SK-N-SH (cell line): ENCODE data around the gene IL2RG. TPM values are rescaled to one million over a fixed set of nuclear protein-coding genes. Genes with fewer than 3 reads are reported as not detected.

ENCODE experiments used
- CTCF ChIA-PET: fragments of 300-600, 350-600 bp; formaldehyde crosslinking; extraction: SDS; loops from one replicate; lab custom pipeline; 2021; lab: Yijun Ruan, JAX
- POLR2A ChIA-PET: fragments of 350-600 bp; sonication (Branson Sonifier 250); formaldehyde crosslinking; extraction: SDS; loops from one replicate; lab custom pipeline; 2020; ENCODE audit warnings: antibody characterized with exemption, inconsistent platforms; lab: Yijun Ruan, JAX
- DNase-seq: peaks from one replicate; pipeline ENCODE4 v3.0.0; 2012
- H2AFZ ChIP-seq: fragments of 200-600 bp; sonication (generic); 2 replicates; pipeline ENCODE4 v1.8.1; 2016; ENCODE audit warnings: antibody characterized with exemption, mild to moderate bottlenecking, low read depth
- H3F3A ChIP-seq: fragments of 200-600 bp; sonication (generic); replicated peaks from 2 replicates; pipeline ENCODE3; 2016; ENCODE audit warnings: antibody characterized with exemption, mild to moderate bottlenecking; ENCODE audit not compliant: insufficient read depth
- H3K27ac ChIP-seq, 2 experiments: fragments of 200-500 bp in 1 of 2; fragments of 200-600 bp in 1 of 2; sonication (Bioruptor generic) in 1 of 2; sonication (generic), shearing (Covaris generic) in 1 of 2; 2 replicates each; pipeline versions ENCODE4 v1.5.1 to v1.6.1; 2014 to 2016; ENCODE audit warnings: low read depth in 2 of 2, inconsistent platforms in 1 of 2, low read length in 1 of 2, mild to moderate bottlenecking in 1 of 2, mixed read lengths in 1 of 2
- H3K27me3 ChIP-seq: fragments of 200-600 bp; sonication (generic), shearing (Covaris generic); 2 replicates; pipeline ENCODE4 v1.6.1; 2016; ENCODE audit warnings: mixed run types; ENCODE audit not compliant: insufficient read depth
- H3K36me3 ChIP-seq, 2 experiments: fragments of 200-500 bp in 1 of 2; fragments of 200-600 bp in 1 of 2; sonication (Bioruptor generic) in 1 of 2; sonication (generic) in 1 of 2; replicated peaks in 1 of 2; 2 replicates each; pipeline versions ENCODE3 to v1.5.1; 2014 to 2016; ENCODE audit warnings: low read length in 1 of 2, mild to moderate bottlenecking in 1 of 2; ENCODE audit not compliant: insufficient read depth in 2 of 2, control insufficient read depth in 1 of 2
- H3K4me1 ChIP-seq, 2 experiments: fragments of 200-500 bp in 1 of 2; fragments of 200-600 bp in 1 of 2; sonication (Bioruptor generic) in 1 of 2; sonication (generic), shearing (Covaris generic) in 1 of 2; 2 replicates each; pipeline versions ENCODE4 v1.5.1 to v1.6.1; 2014 to 2016; ENCODE audit warnings: low read depth in 1 of 2, low read length in 1 of 2, mixed run types in 1 of 2; ENCODE audit not compliant: insufficient read depth in 2 of 2, control insufficient read depth in 1 of 2
- H3K4me2 ChIP-seq: fragments of 200-600 bp; sonication (generic), shearing (Covaris generic); 2 replicates; pipeline ENCODE4 v1.6.1; 2017; ENCODE audit warnings: mixed run types
- H3K4me3 ChIP-seq, 2 experiments: fragments of 200-500 bp in 1 of 2; fragments of 200-600 bp in 1 of 2; sonication (Bioruptor generic) in 1 of 2; sonication (generic), shearing (Covaris generic) in 1 of 2; 2 replicates each; pipeline versions ENCODE4 v1.5.1 to v1.8.1; 2014 to 2016; ENCODE audit warnings: low read depth in 2 of 2, inconsistent platforms in 1 of 2, low read length in 1 of 2, mild to moderate bottlenecking in 1 of 2, mixed read lengths in 1 of 2, moderate library complexity in 1 of 2
- H3K79me2 ChIP-seq: fragments of 200-600 bp; sonication (generic); 2 replicates; pipeline ENCODE4 v1.8.1; 2017; ENCODE audit warnings: mild to moderate bottlenecking; ENCODE audit not compliant: insufficient read depth
- H3K9ac ChIP-seq: fragments of 200-600 bp; sonication (generic); 2 replicates; pipeline ENCODE4 v1.6.1; 2017; ENCODE audit warnings: mixed run types
- H3K9me2 ChIP-seq: fragments of 200-600 bp; sonication (generic); 2 replicates; pipeline ENCODE4 v1.6.1; 2017; ENCODE audit warnings: mixed run types
- H3K9me3 ChIP-seq: fragments of 200-600 bp; sonication (generic); 2 replicates; pipeline ENCODE4 v1.6.1; 2017; ENCODE audit warnings: mixed run types, mild to moderate bottlenecking, moderate library complexity
- H4K20me1 ChIP-seq: fragments of 200-600 bp; sonication (generic); 2 replicates; pipeline ENCODE4 v1.6.1; 2017; ENCODE audit warnings: mild to moderate bottlenecking, mixed run types; ENCODE audit not compliant: insufficient read depth
- CHD2 ChIP-seq: fragments of 150-350 bp; IDR thresholded peaks from 2 replicates; pipeline ENCODE4 v1.6.1; 2018; ENCODE audit warnings: low read length; ENCODE audit not compliant: partially characterized antibody
- CTCF ChIP-seq: fragments of 200-600 bp; sonication (generic); IDR thresholded peaks from 2 replicates; pipeline ENCODE4 v1.6.1; 2017; ENCODE audit warnings: antibody characterized with exemption, mild to moderate bottlenecking, moderate library complexity
- ELF1 ChIP-seq: IDR thresholded peaks from 2 replicates; pipeline ENCODE4 v1.4.0; 2012
- EP300 ChIP-seq, 2 experiments: IDR thresholded peaks; 2 replicates each; pipeline versions ENCODE4 v1.4.0 to v1.6.1; 2012; ENCODE audit warnings: borderline replicate concordance in 1 of 2, low read depth in 1 of 2, low read length in 1 of 2
- EZH2phosphoT487 ChIP-seq: fragments of 200-600 bp; sonication (generic); IDR thresholded peaks from 2 replicates; pipeline ENCODE4 v1.6.1; 2017; ENCODE audit warnings: low read depth, mixed run types, mild to moderate bottlenecking, antibody characterized with exemption, moderate library complexity, borderline replicate concordance
- FOXJ3 ChIP-seq: sonication (generic); formaldehyde crosslinking; IDR thresholded peaks from 2 replicates; pipeline ENCODE4 v1.5.1; 2020; ENCODE audit warnings: mild to moderate bottlenecking, missing genetic modification reagents
- FOXM1 ChIP-seq: IDR thresholded peaks from 2 replicates; pipeline ENCODE4 v1.4.0; 2012; ENCODE audit warnings: low read depth, mild to moderate bottlenecking
- GATA2 ChIP-seq: sonication (generic); formaldehyde crosslinking; IDR thresholded peaks from 2 replicates; pipeline ENCODE4 v1.5.0; 2020; ENCODE audit warnings: mild to moderate bottlenecking, missing genetic modification reagents
- IRF3 ChIP-seq: fragments of 150-350 bp; IDR thresholded peaks from 2 replicates; pipeline ENCODE4 v1.6.1; 2016; ENCODE audit warnings: mild to moderate bottlenecking, low read depth, low read length
- JUND ChIP-seq: IDR thresholded peaks from 2 replicates; pipeline ENCODE4 v1.4.0; 2012
- NFIC ChIP-seq: IDR thresholded peaks from 2 replicates; pipeline ENCODE4 v1.4.0; 2012; ENCODE audit warnings: borderline replicate concordance
- POLR2AphosphoS5 ChIP-seq: IDR thresholded peaks from 2 replicates; pipeline ENCODE4 v1.6.1; 2012; ENCODE audit warnings: low read depth, low read length
- RFX5 ChIP-seq: IDR thresholded peaks from 2 replicates; pipeline ENCODE4 v1.6.1; 2012; ENCODE audit warnings: mild to moderate bottlenecking, improper control_type of control experiment, low read length
- WGBS: methylation state at CpG from one replicate; pipeline ENCODE4 v1.1.6; 2017; ENCODE audit warnings: low lambda C conversion rate; 5-methylcytosine and 5-hydroxymethylcytosine counted together
- polyA plus RNA-seq, 3 experiments: library from polyadenylated mRNA; depleted of rRNA; stranded (reverse); fragments of >200 nt; gene quantifications; 2 replicates each; pipeline ENCODE4 v1.2.3, GENCODE V29; 2012
- small RNA-seq, 7 experiments: library from RNA; depleted of rRNA; stranded (forward); fragments of <200 nt; gene quantifications; one replicate each; pipeline ENCODE3, GENCODE V24; 2012

Gene IL2RG
- polyA plus RNA-seq, 1 of the 3 experiments (the other 2 are of a cell fraction) = not detected

GRCh38 chrX:71057848-71058530, 53.4 kb downstream of the IL2RG start:
- no peak overlapping the region for H3K27ac ChIP-seq
- no peaks in the 10 kb centered on the region for H3F3A ChIP-seq
- no peak overlapping the region for H2AFZ ChIP-seq
- no peak for DNase-seq
- H3K36me3 ChIP-seq = peaks cover 12 to 13% of the 10 kb centered on the region in 2 experiments
- CTCF ChIA-PET = no interaction called here
- H3K9me2 ChIP-seq = no peaks in the 10 kb centered on the region
- no peak for TF ChIP-seq GATA2
- TF ChIP-seq IRF3 = no peak
- TF ChIP-seq CTCF = no peak
- TF ChIP-seq EZH2phosphoT487 = no peak
- no peak for TF ChIP-seq FOXJ3
- TF ChIP-seq ELF1 = no peak
- TF ChIP-seq NFIC = no peak
- TF ChIP-seq CHD2 = no peak
- TF ChIP-seq JUND = no peak
- no peak for TF ChIP-seq FOXM1
- no peak for TF ChIP-seq POLR2AphosphoS5
- no peak for TF ChIP-seq RFX5
- no peak for TF ChIP-seq EP300 (IDR thresholded peaks at IDR 0.05; ENCODE audit: borderline replicate concordance in 1 of 2, low read depth in 1 of 2, low read length in 1 of 2)
- TF ChIP-seq, all 33 proteins: peak for 0
- Histone ChIP-seq H4K20me1 (no peaks in the 10 kb centered on the region), H3K4me1 (no peaks in the 10 kb centered on the region), H3K4me2 (no peak overlapping the region), H3K79me2 (0 out of 2 replicates have a peak, but pooled peaks cover 3% of the 10 kb centered on the region), H3K4me3 (no peak overlapping the region), H3K9ac (no peak overlapping the region), H3K27me3 (no peaks in the 10 kb centered on the region), H3K9me3 (no peaks in the 10 kb centered on the region)
- WGBS = 42% methylated on average over 3 of the region's 3 CpGs
- POLR2A ChIA-PET = no interaction called here

Small RNA genes within 50 kb of the gene (small RNA-seq; reads per million reads assigned to genes)
- gene CXorf65 = 0 to 4.5 (median 0) reads per million in 7 experiments

Other genes with a start within 250 kb of the IL2RG start
- not detected in 2 replicates for gene TEX11, start 202.9 kb downstream of the IL2RG start, polyA plus RNA-seq (2012; rRNA removed)
- not detected in 2 replicates for gene SLC7A3, start 180.5 kb downstream of the IL2RG start, polyA plus RNA-seq (2012; rRNA removed)
- gene SNX12, start 43.2 kb downstream of the IL2RG start, polyA plus RNA-seq (2012; rRNA removed) = 39.8 and 51.5 TPM in 2 replicates
- 1.9 TPM in 2 replicates for gene FOXO4, start 15.7 kb downstream of the IL2RG start, polyA plus RNA-seq (2012; rRNA removed)
- gene CXorf65, start 4.8 kb downstream of the IL2RG start, polyA plus RNA-seq (2012; rRNA removed) = not detected in 2 replicates
- 11.3 and 18.5 TPM in 2 replicates for gene MED12, start 7.0 kb upstream of the IL2RG start, polyA plus RNA-seq (2012; rRNA removed)
- gene NLGN3, start 33.3 kb upstream of the IL2RG start, polyA plus RNA-seq (2012; rRNA removed) = 4.4 and 5.3 TPM in 2 replicates
- not detected in 2 replicates for gene GJB1, start 111.6 kb upstream of the IL2RG start, polyA plus RNA-seq (2012; rRNA removed)
- gene ZMYM3, start 142.6 kb upstream of the IL2RG start, polyA plus RNA-seq (2012; rRNA removed) = 30.4 and 31.4 TPM in 2 replicates
- gene NONO, start 172.1 kb upstream of the IL2RG start, polyA plus RNA-seq (2012; rRNA removed) = 210 and 288 TPM in 2 replicates
- 1.5 and 1.7 TPM in 2 replicates for gene ITGB1BP2, start 190.2 kb upstream of the IL2RG start, polyA plus RNA-seq (2012; rRNA removed)